Mammary epithelial cell (primary cell): ENCODE data around the gene ADGRB3.

ENCODE experiments used
- EZH2 ChIP-seq: IDR thresholded peaks from 2 replicates; pipeline ENCODE4 v1.6.1; 2012; ENCODE audit warnings: low read length, inconsistent platforms, borderline replicate concordance
- TF ChIP-seq, protein P1 (sequence below), 2 donors: IDR thresholded peaks in 1 of 2; conservative IDR thresholded peaks in 1 of 2; 2 replicates each; pipeline ENCODE4 v1.5.1; 2011 to 2012; ENCODE audit warnings: inconsistent platforms in 2 of 2, low read length in 2 of 2, mild to moderate bottlenecking in 2 of 2, control low read depth in 1 of 2, low read depth in 1 of 2; ENCODE audit not compliant: insufficient read depth in 1 of 2; ENCODE audit errors: extremely low read depth in 1 of 2

- no peak for TF ChIP-seq EZH2
- TF ChIP-seq, protein P1, sequence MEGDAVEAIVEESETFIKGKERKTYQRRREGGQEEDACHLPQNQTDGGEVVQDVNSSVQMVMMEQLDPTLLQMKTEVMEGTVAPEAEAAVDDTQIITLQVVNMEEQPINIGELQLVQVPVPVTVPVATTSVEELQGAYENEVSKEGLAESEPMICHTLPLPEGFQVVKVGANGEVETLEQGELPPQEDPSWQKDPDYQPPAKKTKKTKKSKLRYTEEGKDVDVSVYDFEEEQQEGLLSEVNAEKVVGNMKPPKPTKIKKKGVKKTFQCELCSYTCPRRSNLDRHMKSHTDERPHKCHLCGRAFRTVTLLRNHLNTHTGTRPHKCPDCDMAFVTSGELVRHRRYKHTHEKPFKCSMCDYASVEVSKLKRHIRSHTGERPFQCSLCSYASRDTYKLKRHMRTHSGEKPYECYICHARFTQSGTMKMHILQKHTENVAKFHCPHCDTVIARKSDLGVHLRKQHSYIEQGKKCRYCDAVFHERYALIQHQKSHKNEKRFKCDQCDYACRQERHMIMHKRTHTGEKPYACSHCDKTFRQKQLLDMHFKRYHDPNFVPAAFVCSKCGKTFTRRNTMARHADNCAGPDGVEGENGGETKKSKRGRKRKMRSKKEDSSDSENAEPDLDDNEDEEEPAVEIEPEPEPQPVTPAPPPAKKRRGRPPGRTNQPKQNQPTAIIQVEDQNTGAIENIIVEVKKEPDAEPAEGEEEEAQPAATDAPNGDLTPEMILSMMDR (conservative IDR thresholded peaks at IDR 0.05 in 1 of 2, IDR thresholded peaks at IDR 0.05 in 1 of 2; ENCODE audit: extremely low read depth in 1 of 2, insufficient read depth in 1 of 2, low read depth in 1 of 2, low read length in 2 of 2), result no peak
These were observed 105.9 kb downstream of the ADGRB3 start for GRCh38 chr6:68740828-68741500.
